Panc1 (cell line): ENCODE measurements around the gene CCDC57. TPM values are rescaled to one million over a fixed set of nuclear protein-coding genes. Genes with fewer than 3 reads are reported as not detected.

ENCODE experiments used
- ATAC-seq: fragments of 200-7000 bp; cut with Tn5 transposase; 2 replicates; pipeline ENCODE4 v1.9.1; 2020; ENCODE audit warnings: mild to moderate bottlenecking, moderate library complexity
- BruUV-seq: library from RNA; stranded (reverse); fragments of 400-500 nt; replicated peaks from 2 replicates; lab custom pipeline; 2021; lab: Mats Ljungman, UMichigan
- CTCF ChIA-PET: fragments of 300-600 bp; sonication (Branson Sonifier 250); formaldehyde crosslinking; loops from one replicate; lab custom pipeline; 2022; ENCODE audit warnings: antibody characterized with exemption; lab: Charles Lee
- POLR2A ChIA-PET: fragments of 300-600 bp; sonication (Branson Sonifier 250); formaldehyde crosslinking; loops from one replicate; lab custom pipeline; 2022; ENCODE audit warnings: antibody characterized with exemption; lab: Charles Lee
- DNase-seq: peaks from one replicate; pipeline ENCODE4 v3.0.0-alpha.2; 2010; ENCODE audit warnings: low read depth, low spot score
- H3K27ac ChIP-seq: 2 replicates; pipeline ENCODE4 v1.5.1; 2011; ENCODE audit warnings: mild to moderate bottlenecking, low read length, inconsistent platforms
- H3K27me3 ChIP-seq: fragments of 200-500 bp; sonication (Bioruptor generic); 2 replicates; pipeline ENCODE4 v1.6.0; 2014; ENCODE audit warnings: low read length, inconsistent platforms; ENCODE audit not compliant: control insufficient read depth, insufficient read depth
- H3K36me3 ChIP-seq: fragments of 200-500 bp; sonication (Bioruptor generic); 2 replicates; pipeline ENCODE4 v1.5.1; 2014; ENCODE audit warnings: inconsistent platforms, mild to moderate bottlenecking, low read length, moderate library complexity; ENCODE audit not compliant: control insufficient read depth, insufficient read depth
- H3K4me1 ChIP-seq: 2 replicates; pipeline ENCODE4 v1.5.1; 2011; ENCODE audit warnings: inconsistent platforms, mild to moderate bottlenecking, low read length, moderate library complexity; ENCODE audit not compliant: control insufficient read depth, insufficient read depth
- H3K4me3 ChIP-seq, 2 experiments: 2 replicates each; pipeline ENCODE4 v1.5.1; 2011 to 2012; ENCODE audit warnings: low read depth in 2 of 2, low read length in 2 of 2, mild to moderate bottlenecking in 2 of 2, inconsistent platforms in 1 of 2, moderate library complexity in 1 of 2
- H3K9me3 ChIP-seq: fragments of 200-500 bp; sonication (Bioruptor generic); 2 replicates; pipeline ENCODE4 v1.5.1; 2014; ENCODE audit warnings: low read depth, mild to moderate bottlenecking, inconsistent platforms, low read length, moderate library complexity; ENCODE audit not compliant: control insufficient read depth, insufficient read depth
- CTCF ChIP-seq: fragments of 450-650 bp; IDR thresholded peaks from 2 replicates; pipeline ENCODE4 v1.5.1; 2017; ENCODE audit warnings: mild to moderate bottlenecking
- POLR2AphosphoS5 ChIP-seq: IDR thresholded peaks from 2 replicates; pipeline ENCODE4 v1.6.1; 2012; ENCODE audit warnings: mild to moderate bottlenecking, low read depth, low read length, moderate library complexity
- SIN3A ChIP-seq: IDR thresholded peaks from 2 replicates; pipeline ENCODE4 v1.6.1; 2012; ENCODE audit warnings: low read depth, mild to moderate bottlenecking, low read length, moderate library complexity, borderline replicate concordance; ENCODE audit not compliant: insufficient read depth
- TCF7L2 ChIP-seq: IDR thresholded peaks from 2 replicates; pipeline ENCODE4 v1.6.1; 2011; ENCODE audit warnings: mild to moderate bottlenecking, low read depth, low read length, inconsistent platforms
- in situ Hi-C: cut with HindIII; loops from 2 replicates; pipeline ENCODE4 v1.10.0; 2016; ENCODE audit warnings: low sequenced_read_pairs, low pct_unique_long_range_greater_than_20kb
- intact Hi-C: fragments of 100-400 bp; cut with micrococcal nuclease; formaldehyde crosslinking; loops from one replicate; pipeline ENCODE4 v1.10.0; 2022; ENCODE audit not compliant: unreplicated experiment
- total RNA-seq: library from RNA; stranded (reverse); gene quantifications from one replicate; pipeline ENCODE4 v1.2.1, GENCODE V29; 2021; ENCODE audit not compliant: unreplicated experiment
- TF ChIP-seq, protein P1 (sequence below), 2 experiments: IDR thresholded peaks; 2 replicates each; pipeline ENCODE4 v1.6.1; 2011 to 2012; ENCODE audit warnings: low read depth in 2 of 2, control low read depth in 1 of 2, low read length in 1 of 2, mild to moderate bottlenecking in 1 of 2, moderate library complexity in 1 of 2; ENCODE audit not compliant: insufficient read depth in 1 of 2

Gene CCDC57
- total RNA-seq, 1 experiment from 2014 or later = 63.6 TPM

- peak; percentile 28 for ATAC-seq
- Histone ChIP-seq H3K4me1 (peaks cover 46% of the 10 kb centered on the region), H3K27ac (peak overlapping the region; percentile 86), H3K36me3 (no peaks in the 10 kb centered on the region; the same call in 1 of the 2 replicates), H3K4me3 (no peak overlapping the region), H3K9me3 (no peaks in the 10 kb centered on the region), H3K27me3 (no peaks in the 10 kb centered on the region)
- ChIA-PET POLR2A (no interaction called here), CTCF (no interaction called here)
- intact Hi-C loops = no loop called here
- no TSS peak for BruUV-seq
- TF ChIP-seq TCF7L2 (peak; percentile 62; the same call in 1 of the 2 replicates), SIN3A (no peak)
- in situ Hi-C loops = no loop called here
- DNase-seq = no peak
Observed at GRCh38 chr17:82216301-82217119, 3.9 kb upstream of the CCDC57 start.

DNA sequence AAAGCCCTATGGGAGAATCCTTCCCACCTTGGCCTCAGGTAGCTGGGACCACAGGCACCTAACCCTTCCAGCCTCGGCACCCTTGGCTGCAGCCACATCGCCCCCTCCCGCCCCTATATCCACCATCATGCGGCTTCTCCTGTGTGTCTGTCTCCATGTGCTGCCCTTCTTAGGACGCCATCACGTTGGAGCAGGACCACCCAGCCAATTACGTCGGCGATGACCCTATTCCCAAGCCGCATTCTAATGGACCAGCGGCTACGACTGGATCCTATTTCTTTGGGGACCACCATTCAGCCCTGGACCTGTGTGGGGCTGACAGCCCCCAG is 3.3 kb upstream of the CCDC57 start:
- TF ChIP-seq SIN3A (no peak), CTCF (no peak), TCF7L2 (no peak), POLR2AphosphoS5 (no peak)
- TF ChIP-seq, protein P1, sequence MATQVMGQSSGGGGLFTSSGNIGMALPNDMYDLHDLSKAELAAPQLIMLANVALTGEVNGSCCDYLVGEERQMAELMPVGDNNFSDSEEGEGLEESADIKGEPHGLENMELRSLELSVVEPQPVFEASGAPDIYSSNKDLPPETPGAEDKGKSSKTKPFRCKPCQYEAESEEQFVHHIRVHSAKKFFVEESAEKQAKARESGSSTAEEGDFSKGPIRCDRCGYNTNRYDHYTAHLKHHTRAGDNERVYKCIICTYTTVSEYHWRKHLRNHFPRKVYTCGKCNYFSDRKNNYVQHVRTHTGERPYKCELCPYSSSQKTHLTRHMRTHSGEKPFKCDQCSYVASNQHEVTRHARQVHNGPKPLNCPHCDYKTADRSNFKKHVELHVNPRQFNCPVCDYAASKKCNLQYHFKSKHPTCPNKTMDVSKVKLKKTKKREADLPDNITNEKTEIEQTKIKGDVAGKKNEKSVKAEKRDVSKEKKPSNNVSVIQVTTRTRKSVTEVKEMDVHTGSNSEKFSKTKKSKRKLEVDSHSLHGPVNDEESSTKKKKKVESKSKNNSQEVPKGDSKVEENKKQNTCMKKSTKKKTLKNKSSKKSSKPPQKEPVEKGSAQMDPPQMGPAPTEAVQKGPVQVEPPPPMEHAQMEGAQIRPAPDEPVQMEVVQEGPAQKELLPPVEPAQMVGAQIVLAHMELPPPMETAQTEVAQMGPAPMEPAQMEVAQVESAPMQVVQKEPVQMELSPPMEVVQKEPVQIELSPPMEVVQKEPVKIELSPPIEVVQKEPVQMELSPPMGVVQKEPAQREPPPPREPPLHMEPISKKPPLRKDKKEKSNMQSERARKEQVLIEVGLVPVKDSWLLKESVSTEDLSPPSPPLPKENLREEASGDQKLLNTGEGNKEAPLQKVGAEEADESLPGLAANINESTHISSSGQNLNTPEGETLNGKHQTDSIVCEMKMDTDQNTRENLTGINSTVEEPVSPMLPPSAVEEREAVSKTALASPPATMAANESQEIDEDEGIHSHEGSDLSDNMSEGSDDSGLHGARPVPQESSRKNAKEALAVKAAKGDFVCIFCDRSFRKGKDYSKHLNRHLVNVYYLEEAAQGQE (IDR thresholded peaks at IDR 0.05; ENCODE audit: insufficient read depth in 1 of 2, low read depth in 2 of 2, low read length in 1 of 2) = no peak
- no peak for DNase-seq
- intact Hi-C loops (no loop called here), in situ Hi-C loops (no loop called here)
- Histone ChIP-seq H3K4me3 (no peak overlapping the region), H3K27me3 (no peaks in the 10 kb centered on the region), H3K27ac (peak overlapping the region; percentile 86), H3K36me3 (no peaks in the 10 kb centered on the region; the same call in 1 of the 2 replicates), H3K4me1 (peaks cover 47% of the 10 kb centered on the region), H3K9me3 (no peaks in the 10 kb centered on the region)
- no TSS peak for BruUV-seq
- CTCF ChIA-PET = no interaction called here
- no peak for ATAC-seq
- POLR2A ChIA-PET = no interaction called here
